AG09309 (cell line): ENCODE measurements around the gene CHMP4B.

Experiments
- DNase-seq: peaks from one replicate; pipeline ENCODE4 v3.0.0-alpha.2; 2010; ENCODE audit warnings: low read depth
- H3K4me3 ChIP-seq: 2 replicates; pipeline ENCODE4 v1.5.1; 2011; ENCODE audit warnings: mild to moderate bottlenecking, low read depth, low read length, moderate library complexity; ENCODE audit not compliant: control insufficient read depth
- TF ChIP-seq, protein P1 (sequence below): IDR thresholded peaks from 2 replicates; pipeline ENCODE4 v1.5.1; 2011; ENCODE audit warnings: mild to moderate bottlenecking, low read depth, low read length, inconsistent platforms; ENCODE audit not compliant: insufficient read depth, control insufficient read depth; ENCODE audit errors: missing control alignments

CHMP4B gene

DNA sequence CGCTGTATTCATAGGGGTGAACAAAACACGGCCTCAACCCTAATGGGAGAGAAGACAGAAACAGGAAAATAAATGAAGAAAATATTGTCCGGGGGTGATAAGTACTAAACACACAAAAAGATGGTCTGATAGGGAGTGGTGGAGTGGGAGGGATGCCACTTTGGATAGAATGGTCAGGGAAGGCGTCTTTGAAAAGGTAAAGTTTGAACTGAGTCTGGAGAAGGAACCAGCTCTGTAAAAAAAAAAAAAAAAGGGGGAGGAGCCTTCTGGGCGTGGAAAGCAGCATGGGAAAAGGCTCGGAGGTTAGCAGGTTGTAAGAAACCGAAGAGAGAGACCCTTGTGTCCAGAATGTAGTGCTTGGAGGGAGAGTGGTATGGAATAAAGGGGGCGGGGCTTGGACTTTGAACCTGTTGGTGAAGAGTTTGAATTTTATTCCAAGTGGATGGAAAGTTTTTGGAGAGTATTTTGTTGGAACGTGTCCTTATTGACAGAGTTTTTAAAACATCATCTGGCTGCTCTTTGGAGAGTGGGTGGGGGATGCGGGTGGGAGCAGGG is 1.8 kb downstream of the CHMP4B start:
- DNase-seq = no peak
- peak overlapping the region; percentile 93 for H3K4me3 ChIP-seq
- TF ChIP-seq, protein P1, sequence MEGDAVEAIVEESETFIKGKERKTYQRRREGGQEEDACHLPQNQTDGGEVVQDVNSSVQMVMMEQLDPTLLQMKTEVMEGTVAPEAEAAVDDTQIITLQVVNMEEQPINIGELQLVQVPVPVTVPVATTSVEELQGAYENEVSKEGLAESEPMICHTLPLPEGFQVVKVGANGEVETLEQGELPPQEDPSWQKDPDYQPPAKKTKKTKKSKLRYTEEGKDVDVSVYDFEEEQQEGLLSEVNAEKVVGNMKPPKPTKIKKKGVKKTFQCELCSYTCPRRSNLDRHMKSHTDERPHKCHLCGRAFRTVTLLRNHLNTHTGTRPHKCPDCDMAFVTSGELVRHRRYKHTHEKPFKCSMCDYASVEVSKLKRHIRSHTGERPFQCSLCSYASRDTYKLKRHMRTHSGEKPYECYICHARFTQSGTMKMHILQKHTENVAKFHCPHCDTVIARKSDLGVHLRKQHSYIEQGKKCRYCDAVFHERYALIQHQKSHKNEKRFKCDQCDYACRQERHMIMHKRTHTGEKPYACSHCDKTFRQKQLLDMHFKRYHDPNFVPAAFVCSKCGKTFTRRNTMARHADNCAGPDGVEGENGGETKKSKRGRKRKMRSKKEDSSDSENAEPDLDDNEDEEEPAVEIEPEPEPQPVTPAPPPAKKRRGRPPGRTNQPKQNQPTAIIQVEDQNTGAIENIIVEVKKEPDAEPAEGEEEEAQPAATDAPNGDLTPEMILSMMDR = no peak

DNA sequence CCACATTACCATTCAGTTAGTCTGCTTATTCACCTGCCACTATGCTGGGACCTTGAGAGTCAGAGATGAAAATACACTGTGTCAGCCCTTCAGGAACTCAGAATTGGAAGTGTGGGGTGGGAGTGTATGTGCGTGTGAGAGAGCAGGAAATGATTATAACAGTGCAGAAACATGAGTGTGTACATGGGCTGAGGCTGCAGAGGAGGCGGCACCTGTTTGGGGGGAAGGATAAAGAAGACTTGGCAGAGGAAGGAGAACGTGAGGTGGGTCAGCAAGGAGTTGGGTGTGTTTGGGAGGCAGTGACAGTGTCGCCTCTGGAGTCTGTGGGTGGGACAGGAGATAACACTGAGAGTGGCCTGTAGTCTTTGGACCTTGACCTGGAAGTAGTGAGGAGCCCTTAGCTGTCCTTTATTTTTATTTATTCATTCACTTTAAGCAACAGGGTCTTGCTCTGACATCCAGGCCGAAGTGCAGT is 3.1 kb downstream of the CHMP4B start:
- TF ChIP-seq, protein P1 = no peak
- DNase-seq = no peak
- no peak overlapping the region for H3K4me3 ChIP-seq

DNA sequence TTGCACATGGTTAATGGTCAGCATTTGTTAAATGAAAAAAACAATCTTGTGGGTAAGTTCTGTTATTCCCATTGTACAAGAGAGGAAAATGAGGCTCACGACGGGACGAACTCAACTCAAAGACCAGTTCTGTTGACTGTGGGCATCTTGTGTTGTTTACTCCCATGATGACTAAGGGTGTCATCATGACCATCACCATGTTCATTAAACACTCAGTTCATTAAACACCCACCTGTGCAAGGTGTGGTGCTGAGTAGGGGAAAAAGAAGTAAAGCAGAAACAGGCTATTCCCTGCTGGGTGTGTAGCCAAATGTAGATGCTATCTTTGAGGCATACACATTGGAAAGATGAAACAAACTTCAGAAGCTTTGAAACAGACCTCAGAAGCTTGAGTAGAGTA is 4.5 kb downstream of the CHMP4B start:
- no peak overlapping the region for H3K4me3 ChIP-seq
- TF ChIP-seq, protein P1 = no peak
- no peak for DNase-seq

DNA sequence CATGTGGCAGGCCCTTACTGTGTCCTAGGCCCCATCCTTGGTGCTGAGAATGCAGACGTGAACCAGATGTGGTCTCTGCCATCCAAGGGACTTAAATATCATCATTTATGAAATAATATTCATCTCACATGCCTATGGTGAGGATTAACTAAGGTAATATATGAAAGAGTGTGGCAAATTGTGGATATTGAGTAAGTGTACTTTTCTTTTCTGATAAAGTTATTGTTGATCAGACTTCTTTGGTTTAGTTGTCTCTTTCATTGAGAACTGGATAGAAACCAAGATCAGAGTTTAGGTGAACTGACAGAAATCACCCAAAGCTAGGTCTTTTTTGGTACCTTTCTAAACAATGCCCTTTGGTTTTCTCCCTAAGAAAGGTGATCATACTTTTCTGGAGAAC is 5.0 kb downstream of the CHMP4B start:
- H3K4me3 ChIP-seq = no peak overlapping the region
- TF ChIP-seq, protein P1 = no peak
- DNase-seq = no peak

DNA sequence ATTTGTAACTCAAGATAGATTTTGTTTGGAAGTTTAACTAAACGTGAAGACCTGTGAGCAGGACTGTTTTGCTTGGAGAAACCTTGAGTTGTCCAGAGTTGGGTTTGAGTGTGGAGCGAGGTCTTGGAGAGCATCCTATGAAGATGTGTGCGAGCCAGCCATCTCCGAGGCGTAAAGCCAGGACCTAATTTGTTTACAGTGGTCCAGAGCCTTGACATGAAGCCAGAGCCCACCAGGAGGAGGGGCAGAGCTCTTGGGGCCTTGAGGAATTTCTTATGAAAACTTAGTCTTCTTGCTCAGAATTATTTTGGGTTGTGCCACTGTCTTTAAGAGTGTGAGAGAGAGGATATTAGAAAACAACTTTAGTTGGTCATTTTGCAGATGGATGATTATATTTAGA is 6.3 kb downstream of the CHMP4B start:
- TF ChIP-seq, protein P1 = no peak
- H3K4me3 ChIP-seq = no peak overlapping the region
- no peak for DNase-seq

DNA sequence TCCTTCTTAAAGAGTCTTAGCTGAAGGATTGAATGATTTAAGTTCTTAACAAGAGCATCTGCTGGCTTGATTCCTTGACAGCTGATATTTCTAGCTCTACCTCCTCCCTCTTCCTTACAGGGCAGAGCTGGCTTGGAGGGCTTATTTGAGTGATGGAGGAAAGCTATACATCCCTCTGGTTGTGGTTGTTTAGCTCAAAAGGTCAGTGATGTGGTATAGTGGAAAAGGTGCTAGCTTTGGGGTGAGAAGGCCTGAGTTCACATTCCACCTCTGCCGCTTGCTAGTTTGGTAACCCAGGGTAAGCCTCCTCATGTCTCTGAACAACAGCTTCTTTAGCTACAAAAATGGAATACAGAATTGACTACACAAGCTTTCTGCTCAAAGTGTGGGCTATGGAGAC is 8.3 kb downstream of the CHMP4B start:
- TF ChIP-seq, protein P1 = no peak
- no peak for DNase-seq
- no peak overlapping the region for H3K4me3 ChIP-seq

DNA sequence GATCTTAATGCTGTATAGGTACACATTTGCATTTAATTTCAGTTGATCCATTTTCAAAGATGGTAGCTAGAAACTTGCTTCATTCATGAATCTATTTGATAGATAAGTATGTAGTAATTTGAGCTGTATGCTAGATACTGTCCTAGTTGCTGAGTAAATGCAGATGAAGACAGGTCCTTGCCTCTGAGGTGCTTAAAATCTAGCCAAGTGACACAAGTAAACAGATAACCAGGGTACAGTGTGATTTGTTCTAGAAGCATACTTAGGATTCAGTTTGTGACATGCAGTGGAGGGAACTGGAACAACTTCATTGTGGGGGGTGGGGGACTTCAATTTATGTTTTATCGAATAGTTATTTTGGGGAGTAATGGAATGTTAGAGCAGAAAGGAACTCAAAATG is 9.2 kb downstream of the CHMP4B start:
- no peak overlapping the region for H3K4me3 ChIP-seq
- TF ChIP-seq, protein P1 = no peak
- no peak for DNase-seq
